IMR-90 (cell line): Measurements from ENCODE around the gene FEM1A. TPM values are rescaled to one million over a fixed set of nuclear protein-coding genes. Genes with fewer than 3 reads are reported as not detected.

Source experiments
- ATAC-seq: fragments of 200-7000 bp; cut with Tn5 transposase; 2 replicates; pipeline ENCODE4 v1.9.1; 2020; ENCODE audit warnings: low read depth, mild to moderate bottlenecking, moderate library complexity
- BruUV-seq: library from RNA; stranded (reverse); fragments of 400-500 nt; replicated peaks from 2 replicates; lab custom pipeline; 2021; lab: Mats Ljungman, UMichigan
- CTCF ChIA-PET: fragments of 300-600 bp; formaldehyde crosslinking; extraction: SDS; loops from one replicate; lab custom pipeline; 2021; ENCODE audit warnings: antibody characterized with exemption; lab: Yijun Ruan, JAX
- POLR2A ChIA-PET: fragments of 300-600 bp; sonication (Branson Sonifier 250); formaldehyde crosslinking; loops from one replicate; lab custom pipeline; 2022; ENCODE audit warnings: antibody characterized with exemption; ENCODE audit not compliant: unreplicated experiment; lab: Charles Lee
- DNase-seq: peaks from one replicate; pipeline ENCODE4 v3.0.0; 2013
- H2AFZ ChIP-seq: replicated peaks from 2 replicates; pipeline ENCODE3; 2013; ENCODE audit warnings: low read length, mild to moderate bottlenecking; ENCODE audit not compliant: poor library complexity
- H2AK5ac ChIP-seq: 2 replicates; pipeline ENCODE4 v1.6.1; 2013; ENCODE audit warnings: low read depth, low read length, inconsistent platforms
- H2AK9ac ChIP-seq: replicated peaks from 2 replicates; pipeline ENCODE3; 2013; ENCODE audit warnings: mild to moderate bottlenecking, low read depth, low read length, moderate library complexity; ENCODE audit not compliant: poor library complexity
- H2BK120ac ChIP-seq: 2 replicates; pipeline ENCODE4 v1.6.1; 2013; ENCODE audit warnings: low read depth, low read length, inconsistent platforms
- H2BK15ac ChIP-seq: 3 replicates; pipeline ENCODE4 v1.6.1; 2013; ENCODE audit warnings: low read depth, low read length, inconsistent platforms
- H2BK20ac ChIP-seq: 2 replicates; pipeline ENCODE4 v1.6.1; 2013; ENCODE audit warnings: low read depth, mild to moderate bottlenecking, inconsistent platforms, low read length, moderate library complexity
- H2BK5ac ChIP-seq: 2 replicates; pipeline ENCODE4 v1.6.1; 2013; ENCODE audit warnings: mild to moderate bottlenecking, low read depth, low read length, inconsistent platforms; ENCODE audit not compliant: poor library complexity, severe bottlenecking
- H3K14ac ChIP-seq: replicated peaks from 2 replicates; pipeline ENCODE4 v1.6.1; 2013; ENCODE audit warnings: low read depth, low read length, inconsistent platforms
- H3K18ac ChIP-seq: 2 replicates; pipeline ENCODE4 v1.6.1; 2013; ENCODE audit warnings: low read depth, low read length, control low read depth
- H3K23ac ChIP-seq: 2 replicates; pipeline ENCODE4 v1.6.1; 2013; ENCODE audit warnings: low read depth, low read length, inconsistent platforms
- H3K27ac ChIP-seq: 2 replicates; pipeline ENCODE4 v1.5.1; 2013; ENCODE audit warnings: mild to moderate bottlenecking, control low read depth, low read length; ENCODE audit not compliant: insufficient read depth
- H3K27me3 ChIP-seq: 2 replicates; pipeline ENCODE4 v1.6.1; 2013; ENCODE audit warnings: low read length; ENCODE audit not compliant: control insufficient read depth, insufficient read depth
- H3K36me3 ChIP-seq: 2 replicates; pipeline ENCODE4 v1.6.1; 2013; ENCODE audit warnings: low read length, mixed read lengths; ENCODE audit not compliant: control insufficient read depth, insufficient read depth
- H3K4ac ChIP-seq: 2 replicates; pipeline ENCODE4 v1.6.1; 2013; ENCODE audit warnings: low read depth, low read length, inconsistent platforms
- H3K4me1 ChIP-seq: 2 replicates; pipeline ENCODE4 v1.6.1; 2013; ENCODE audit warnings: low read length, mixed read lengths; ENCODE audit not compliant: control insufficient read depth, insufficient read depth
- H3K4me2 ChIP-seq: 2 replicates; pipeline ENCODE4 v1.6.1; 2013; ENCODE audit warnings: low read depth, mild to moderate bottlenecking, control low read depth, low read length, moderate library complexity
- H3K4me3 ChIP-seq: 2 replicates; pipeline ENCODE4 v1.5.1; 2013; ENCODE audit warnings: low read depth, mild to moderate bottlenecking, control low read depth, low read length, moderate library complexity; ENCODE audit not compliant: insufficient read depth
- H3K56ac ChIP-seq: 2 replicates; pipeline ENCODE4 v1.6.1; 2013; ENCODE audit warnings: low read length, inconsistent platforms; ENCODE audit not compliant: insufficient read depth; ENCODE audit errors: extremely low read depth
- H3K79me1 ChIP-seq, 2 experiments: 2 replicates each; pipeline ENCODE4 v1.6.1; 2013; ENCODE audit warnings: low read length in 2 of 2, inconsistent platforms in 1 of 2, low read depth in 1 of 2
- H3K9ac ChIP-seq: 2 replicates; pipeline ENCODE4 v1.6.1; 2013; ENCODE audit warnings: low read depth, low read length, control low read depth
- H3K9me1 ChIP-seq: 2 replicates; pipeline ENCODE4 v1.6.1; 2013; ENCODE audit warnings: low read length, inconsistent platforms; ENCODE audit not compliant: insufficient read depth
- H3K9me3 ChIP-seq: 2 replicates; pipeline ENCODE4 v1.6.1; 2013; ENCODE audit warnings: low read length; ENCODE audit not compliant: control insufficient read depth, insufficient read depth
- H4K20me1 ChIP-seq: 2 replicates; pipeline ENCODE4 v1.6.1; 2013; ENCODE audit warnings: low read length, inconsistent platforms; ENCODE audit not compliant: insufficient read depth
- H4K5ac ChIP-seq: 2 replicates; pipeline ENCODE4 v1.6.1; 2013; ENCODE audit warnings: mild to moderate bottlenecking, low read depth, low read length, control low read depth
- H4K8ac ChIP-seq, 2 experiments: 2 replicates each; pipeline ENCODE4 v1.6.1; 2013; ENCODE audit warnings: low read depth in 2 of 2, low read length in 2 of 2, control low read depth in 1 of 2, inconsistent platforms in 1 of 2
- H4K91ac ChIP-seq: 2 replicates; pipeline ENCODE4 v1.6.1; 2013; ENCODE audit warnings: low read depth, low read length, inconsistent platforms; ENCODE audit not compliant: insufficient read depth
- RCOR1 ChIP-seq: IDR thresholded peaks from 2 replicates; pipeline ENCODE4 v1.6.1; 2012; ENCODE audit warnings: mild to moderate bottlenecking, low read length, improper control_type of control experiment; ENCODE audit not compliant: insufficient replicate concordance
- WGBS, 2 experiments: methylation state at CpG; one replicate each; pipeline versions ENCODE4 v1.1.5 to v1.1.7; 2013; ENCODE audit warnings: missing lambda C conversion rate in 2 of 2; ENCODE audit not compliant: insufficient read length in 1 of 2; ENCODE audit errors: extremely low coverage in 2 of 2; 5-methylcytosine and 5-hydroxymethylcytosine counted together
- dilution Hi-C: fragments of 300-500 bp; cut with HindIII; formaldehyde crosslinking; loops from one replicate; pipeline ENCODE4 v1.14.3; 2018; ENCODE audit warnings: low sequenced_read_pairs; ENCODE audit not compliant: unreplicated experiment
- in situ Hi-C: fragments of 300-500 bp; cut with MboI; formaldehyde crosslinking; loops from 3 replicates; pipeline ENCODE4 v1.14.3; 2019; ENCODE audit warnings: low sequenced_read_pairs, inconsistent platforms, mixed read lengths
- intact Hi-C: fragments of 100-400 bp; cut with micrococcal nuclease; formaldehyde crosslinking; loops from 2 replicates; pipeline ENCODE4 v1.10.0; 2022
- polyA plus RNA-seq, 3 experiments: library from polyadenylated mRNA; depleted of rRNA; stranded (reverse); fragments of >200 nt; gene quantifications; 2 replicates each; pipeline ENCODE4 v1.2.3, GENCODE V29; 2012; ENCODE audit warnings: low replicate concordance in 1 of 3
- total RNA-seq: library from RNA; depleted of rRNA; stranded (reverse); fragments of >200 nt; gene quantifications from 2 replicates; pipeline ENCODE4 v1.2.3, GENCODE V29; 2012

The FEM1A gene
- total and polyA plus RNA-seq, 2 of the 4 experiments (the other 2 are of a cell fraction): 5.3 to 8.8 TPM

- Histone ChIP-seq H2BK120ac (no peak overlapping the region), H3K9me1 (0 out of 2 replicates have a peak, but pooled peaks cover 3% of the 10 kb centered on the region), H2BK15ac (no peak overlapping the region), H3K36me3 (no peaks in the 10 kb centered on the region), H4K20me1 (no peaks in the 10 kb centered on the region), H2BK20ac (no peak overlapping the region), H4K91ac (no peak overlapping the region), H3K79me1 (peaks cover 0 to 4% of the 10 kb centered on the region in 2 experiments; a peak in 1 of 4 replicates), H3K27me3 (no peaks in the 10 kb centered on the region), H2AK9ac (no peak overlapping the region), H3K4me1 (no peaks in the 10 kb centered on the region), H3K4me3 (no peak overlapping the region), H3K9me3 (no peaks in the 10 kb centered on the region), H3K4ac (no peak overlapping the region), H4K8ac (no peak overlapping the region), H2BK5ac (no peak overlapping the region), H3K18ac (no peak overlapping the region), H3K9ac (no peak overlapping the region), H2AFZ (no peak overlapping the region), H3K4me2 (no peak overlapping the region), H3K27ac (no peak overlapping the region), H2AK5ac (no peak overlapping the region), H3K14ac (no peak overlapping the region), H3K23ac (no peak overlapping the region), H4K5ac (no peak overlapping the region), H3K56ac (no peak overlapping the region)
- intact Hi-C loops (no loop called here), in situ Hi-C loops (loop anchor here (5.0 kb wide), 2 partner anchors 105 to 225 kb away; no protein-coding TSS in a partner anchor), dilution Hi-C loops (no loop called here)
- BruUV-seq: no TSS peak
- ChIA-PET POLR2A (no interaction called here), CTCF (no interaction called here)
- whole genome bisulfite sequencing, 2 experiments: no CpG with 5 or more reads among the region's 6 CpGs
- no peak for DNase-seq
- no peak for TF ChIP-seq RCOR1
- ATAC-seq: no peak
Measured at GRCh38 chr19:4807188-4807587, 15.7 kb downstream of the FEM1A start.
